GM18499 (cell line): ENCODE measurements around the gene CLDN4.
"Not testable (repeated sequence)": the region's sequence is repeated elsewhere in the genome, so short reads cannot be mapped to it uniquely, and the experiment has no call there.

Experiments
- ATAC-seq: cut with Tn5 transposase; IDR thresholded peaks from one replicate; pipeline ENCODE4 v1.9.1; 2021; ENCODE audit warnings: moderate number of reproducible peaks; ENCODE audit not compliant: insufficient read depth, unreplicated experiment

The CLDN4 gene

DNA sequence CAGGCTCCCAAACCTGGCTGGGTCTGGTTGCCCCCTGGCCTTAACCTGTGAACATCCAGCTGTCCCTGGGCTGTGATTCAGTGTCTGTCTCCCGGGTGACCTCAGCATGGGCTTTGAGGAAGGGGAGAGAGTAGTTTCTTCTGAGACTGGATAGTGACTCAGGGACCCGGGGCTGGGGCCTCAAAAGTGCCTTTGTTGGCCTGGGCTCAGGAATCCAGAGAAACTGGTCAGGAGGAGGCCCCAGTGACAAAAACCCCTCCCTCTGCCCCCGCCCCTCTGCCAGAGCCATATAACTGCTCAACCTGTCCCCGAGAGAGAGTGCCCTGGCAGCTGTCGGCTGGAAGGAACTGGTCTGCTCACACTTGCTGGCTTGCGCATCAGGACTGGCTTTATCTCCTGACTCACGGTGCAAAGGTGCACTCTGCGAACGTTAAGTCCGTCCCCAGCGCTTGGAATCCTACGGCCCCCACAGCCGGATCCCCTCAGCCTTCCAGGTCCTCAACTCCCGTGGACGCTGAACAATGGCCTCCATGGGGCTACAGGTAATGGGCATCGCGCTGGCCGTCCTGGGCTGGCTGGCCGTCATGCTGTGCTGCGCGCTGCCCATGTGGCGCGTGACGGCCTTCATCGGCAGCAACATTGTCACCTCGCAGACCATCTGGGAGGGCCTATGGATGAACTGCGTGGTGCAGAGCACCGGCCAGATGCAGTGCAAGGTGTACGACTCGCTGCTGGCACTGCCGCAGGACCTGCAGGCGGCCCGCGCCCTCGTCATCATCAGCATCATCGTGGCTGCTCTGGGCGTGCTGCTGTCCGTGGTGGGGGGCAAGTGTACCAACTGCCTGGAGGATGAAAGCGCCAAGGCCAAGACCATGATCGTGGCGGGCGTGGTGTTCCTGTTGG, at the start of gene CLDN4:
CLDN4 (plus strand) TSS at position 316 of the 903 bp plus-strand sequence; CDS start at position 522, 206 bp downstream.
- no peak for ATAC-seq

- no peak for ATAC-seq
Observed at GRCh38 chr7:73786588-73786987, 44.2 kb upstream of the CLDN4 start.

DNA sequence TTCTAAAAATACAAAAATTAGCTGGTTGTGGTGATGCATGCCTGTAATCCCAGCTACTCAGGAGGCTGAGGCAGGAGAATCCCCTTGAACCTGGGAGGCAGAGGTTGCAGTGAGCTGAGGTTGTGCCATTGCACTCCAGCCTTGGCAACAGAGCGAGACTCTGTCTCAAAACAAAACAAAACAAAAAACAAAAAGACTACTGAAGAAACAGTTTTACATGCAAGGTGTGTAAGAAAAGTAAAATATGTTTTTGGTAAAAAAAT, 43.1 kb upstream of the CLDN4 start:
- ATAC-seq: not testable (repeated sequence)

DNA sequence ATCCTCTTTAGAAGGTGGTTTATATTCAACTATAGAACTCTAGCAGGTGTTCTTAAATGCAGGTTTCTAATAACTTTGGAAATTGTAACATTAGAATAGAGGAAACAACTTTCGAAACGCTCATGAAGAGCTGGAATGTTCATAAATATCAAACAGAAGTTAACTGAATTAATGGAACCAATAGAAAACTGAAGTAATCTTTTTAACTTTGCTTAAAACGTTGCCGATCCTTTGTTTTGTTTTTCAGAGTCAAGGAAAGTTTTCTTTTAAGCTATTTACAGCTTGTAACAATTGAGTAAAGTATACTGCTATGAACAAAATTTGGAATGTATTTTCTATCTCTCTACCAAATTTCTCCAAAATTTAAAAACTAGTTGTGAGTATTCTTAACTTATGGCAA, 41.7 kb upstream of the CLDN4 start:
- ATAC-seq: no peak

- ATAC-seq: not testable (repeated sequence)
Observed at GRCh38 chr7:73791170-73791690, 39.6 kb upstream of the CLDN4 start.

DNA sequence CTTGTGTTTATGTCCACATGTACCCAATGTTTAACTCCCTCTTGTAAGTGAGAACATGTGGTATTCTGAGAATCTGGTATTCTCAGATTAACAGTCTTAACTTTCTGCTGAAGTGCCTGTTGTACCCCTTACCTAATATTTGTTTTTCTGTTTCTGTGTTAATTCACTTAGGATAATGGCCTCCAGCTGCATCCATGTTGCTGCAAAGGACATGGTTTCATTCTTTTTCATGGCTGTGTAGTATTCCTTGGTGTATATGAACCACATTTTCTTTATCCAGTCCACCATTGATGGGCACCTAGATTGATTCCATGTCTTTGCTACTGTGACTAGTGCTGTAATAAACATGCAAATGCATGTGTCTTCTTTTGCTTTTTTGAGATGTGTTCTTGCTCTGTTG, 35.6 kb upstream of the CLDN4 start:
- not testable (repeated sequence) for ATAC-seq

- not testable (repeated sequence) for ATAC-seq
Observed at GRCh38 chr7:73796656-73797055, 34.1 kb upstream of the CLDN4 start.

DNA sequence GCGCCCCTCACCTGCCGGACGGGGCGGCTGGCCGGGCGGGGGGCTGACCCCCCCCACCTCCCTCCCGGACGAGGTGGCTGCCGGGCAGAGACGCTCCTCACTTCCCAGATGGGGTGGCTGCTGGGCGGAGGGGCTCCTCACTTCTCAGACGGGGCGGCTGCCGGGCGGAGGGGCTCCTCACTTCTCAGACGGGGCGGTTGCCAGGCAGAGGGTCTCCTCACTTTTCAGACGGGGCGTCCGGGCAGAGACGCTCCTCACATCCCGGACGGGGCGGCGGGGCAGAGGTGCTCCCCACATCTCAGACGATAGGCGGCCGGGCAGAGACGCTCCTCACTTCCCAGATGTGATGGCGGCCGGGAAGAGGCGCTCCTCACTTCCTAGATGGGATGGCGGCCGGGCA, 33.6 kb upstream of the CLDN4 start:
- not testable (repeated sequence) for ATAC-seq

DNA sequence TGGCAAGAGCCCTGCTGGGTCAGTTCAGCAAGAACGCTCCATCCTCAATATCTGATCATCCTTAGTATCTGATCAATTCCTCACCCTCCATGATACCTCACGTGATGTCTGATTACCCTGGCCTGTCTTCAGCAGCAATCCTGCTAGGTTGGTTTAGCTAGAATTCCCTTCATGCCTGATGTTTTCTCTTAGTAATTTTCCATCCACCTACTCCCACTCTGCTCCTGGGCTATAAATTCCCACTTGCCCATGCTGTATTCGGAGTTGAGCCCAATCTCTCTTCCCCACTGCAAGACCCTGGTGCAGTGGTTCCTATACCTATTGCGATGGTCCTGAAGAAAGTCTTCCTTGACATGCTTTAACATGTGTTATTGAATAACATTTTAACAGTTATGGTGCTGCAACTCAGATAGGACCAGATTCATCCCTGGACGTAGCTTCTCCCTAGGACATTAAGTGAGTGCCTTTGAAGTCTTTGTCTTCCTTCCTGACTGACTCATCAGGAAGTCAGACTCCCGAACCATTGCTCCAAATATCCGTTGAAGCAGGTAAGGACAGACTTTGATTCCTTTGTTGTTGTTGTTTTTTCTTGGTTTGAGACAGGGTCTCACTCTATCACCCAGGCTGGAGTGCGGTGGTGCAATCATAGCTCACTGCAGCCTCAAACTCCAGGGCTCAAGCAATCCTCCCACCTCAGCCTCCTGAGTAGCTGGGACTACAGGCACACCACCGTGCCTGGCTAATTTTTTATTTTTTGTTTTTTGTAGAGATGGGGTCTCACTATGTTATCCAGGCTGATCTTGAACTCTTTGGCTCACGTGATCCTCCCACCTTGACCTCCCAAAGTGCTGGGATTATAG, 31.3 kb upstream of the CLDN4 start:
- no peak for ATAC-seq

DNA sequence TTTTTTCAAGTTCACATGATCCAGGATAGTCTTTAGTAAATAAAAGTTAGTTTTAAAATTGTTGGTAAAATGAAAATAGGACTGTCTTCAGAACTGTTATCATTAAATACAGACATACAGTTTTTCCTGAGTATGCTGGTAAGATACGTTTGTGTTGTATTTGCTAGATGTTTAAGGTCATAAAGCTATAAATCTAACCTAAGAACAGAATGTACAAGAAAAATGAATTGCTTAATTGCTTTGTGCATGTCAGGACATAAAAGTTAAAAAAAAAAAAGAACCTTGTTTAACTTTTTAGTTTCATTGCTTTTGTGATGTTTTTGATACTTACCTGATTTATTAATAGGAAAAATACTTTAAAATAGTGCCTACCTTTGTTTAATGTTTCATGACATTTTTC, 29.2 kb upstream of the CLDN4 start:
- ATAC-seq: no peak

DNA sequence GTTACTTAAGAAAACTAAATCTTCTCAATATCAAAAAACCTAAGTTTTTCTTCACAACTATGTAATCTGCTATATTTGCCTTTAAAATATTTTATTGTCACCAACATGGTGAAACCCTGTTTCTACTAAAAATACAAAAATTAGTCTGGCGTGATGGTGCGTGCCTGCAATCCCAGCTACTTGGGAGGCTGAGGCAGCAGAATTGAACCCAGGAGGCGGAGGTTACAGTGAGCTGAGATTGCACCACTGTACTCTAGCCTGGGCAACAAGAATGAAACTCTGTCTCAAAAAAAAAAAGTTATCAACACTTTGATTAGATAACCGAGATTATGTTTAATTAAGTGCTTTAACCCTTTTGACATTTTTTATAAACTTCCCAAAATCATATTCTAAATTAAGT, 28.3 kb upstream of the CLDN4 start:
- ATAC-seq: no peak

DNA sequence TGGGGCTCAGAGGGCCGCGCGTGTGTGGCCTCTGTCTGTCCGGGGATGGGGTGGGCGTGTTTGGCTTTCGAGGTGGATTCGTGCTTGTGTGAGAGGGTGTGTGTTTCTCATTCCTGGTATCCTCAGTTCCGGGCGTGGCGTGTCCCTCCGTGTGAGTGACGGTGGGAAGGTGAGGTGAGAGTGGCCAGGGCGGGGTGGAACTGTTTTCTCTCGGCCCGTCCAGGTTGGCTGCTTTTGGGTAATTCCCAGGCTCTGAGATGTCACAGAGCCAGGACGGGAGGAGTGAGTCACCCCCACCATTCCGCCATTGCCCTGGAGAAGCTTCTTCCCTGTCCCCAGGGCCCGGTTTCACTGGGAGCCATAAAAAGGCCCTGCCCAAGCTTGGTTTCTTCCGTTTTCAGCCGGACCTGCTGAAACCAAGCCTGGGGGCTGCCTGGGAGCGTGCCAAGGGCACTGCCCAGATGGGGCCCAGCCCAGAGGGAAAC, 21.3 kb upstream of the CLDN4 start:
- ATAC-seq: no peak

- ATAC-seq: no peak
Observed at GRCh38 chr7:73810998-73811360, 19.8 kb upstream of the CLDN4 start.

DNA sequence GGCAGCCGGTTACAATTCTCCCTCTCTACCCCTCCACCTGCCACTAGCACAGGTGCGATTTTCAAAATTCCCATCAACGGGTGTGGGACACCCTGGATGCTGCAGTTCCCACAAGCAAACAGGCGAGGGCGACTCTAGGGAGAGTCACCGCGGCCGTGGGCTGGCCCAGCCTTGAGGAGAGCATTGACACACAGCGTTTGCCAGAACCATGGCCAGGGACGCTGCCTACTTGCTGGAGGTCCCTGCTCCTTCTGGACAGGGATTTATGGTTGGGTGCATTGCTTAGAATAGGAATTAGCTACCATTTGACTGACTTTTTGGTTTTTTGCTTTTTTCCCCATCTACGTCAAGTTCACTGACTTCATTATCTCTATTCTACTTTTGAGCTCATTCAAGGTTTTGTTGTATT, 19.0 kb upstream of the CLDN4 start:
- ATAC-seq: no peak

- no peak for ATAC-seq
Observed at GRCh38 chr7:73812996-73813395, 17.8 kb upstream of the CLDN4 start.

GRCh38 chr7:73815436-73815835, 15.4 kb upstream of the CLDN4 start:
- no peak for ATAC-seq

- no peak for ATAC-seq
Observed at GRCh38 chr7:73817121-73817520, 13.7 kb upstream of the CLDN4 start.

DNA sequence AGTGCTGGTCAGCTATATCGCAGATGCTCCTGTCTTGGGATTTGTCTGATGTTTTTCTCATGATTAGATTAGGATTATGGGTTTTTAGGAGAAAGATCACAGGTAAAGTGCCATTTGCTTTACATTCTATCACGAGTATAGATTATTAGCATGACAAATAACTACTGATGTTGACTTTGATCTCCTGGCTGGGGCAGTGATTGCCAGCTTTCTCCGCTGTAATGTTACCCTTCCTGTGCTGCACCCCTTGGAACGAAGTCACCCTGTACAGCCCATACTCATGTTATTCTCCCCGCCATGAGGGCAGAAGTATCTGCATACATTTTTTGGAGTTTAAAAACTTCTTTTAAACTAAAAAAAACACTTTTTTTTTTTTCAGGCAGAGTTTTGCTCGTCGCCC, 10.8 kb upstream of the CLDN4 start:
- no peak for ATAC-seq

DNA sequence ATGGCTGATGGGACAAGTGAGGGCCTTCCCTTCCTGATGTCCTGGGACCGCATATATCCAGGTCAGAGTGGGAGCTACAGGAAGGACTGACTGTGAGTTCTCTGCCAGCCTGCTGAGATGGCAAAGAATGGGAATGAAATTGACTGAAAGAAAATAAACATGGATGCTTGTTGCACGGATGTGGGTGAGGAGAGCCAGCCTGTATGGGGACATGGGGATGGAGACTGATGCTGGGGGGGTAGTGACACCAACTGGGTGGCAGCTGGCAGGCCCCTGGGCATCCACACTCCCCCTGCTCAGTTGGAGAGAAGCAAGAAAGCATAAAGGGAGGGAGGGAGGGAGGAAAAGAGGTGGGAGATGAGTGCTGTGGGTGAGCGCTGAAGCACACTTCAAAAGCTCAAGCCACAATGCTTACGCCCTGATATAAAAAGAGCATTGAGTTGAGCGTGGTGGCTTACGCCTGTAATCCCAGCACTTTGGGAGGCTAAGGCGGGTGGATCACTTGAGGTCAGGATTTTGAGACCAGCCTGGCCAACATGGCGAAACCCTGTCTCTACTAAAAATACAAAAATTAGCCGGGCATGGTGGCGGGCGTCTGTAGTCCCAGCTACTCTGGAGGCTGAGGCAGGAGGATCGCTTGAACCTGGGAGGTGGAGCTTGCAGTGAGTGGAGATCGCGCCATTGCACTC, 9.1 kb upstream of the CLDN4 start:
- ATAC-seq: not testable (repeated sequence)

GRCh38 chr7:73822319-73823173, 8.2 kb upstream of the CLDN4 start:
- ATAC-seq: no peak
